Renal pelvis (tissue), 4 donors: Measurements from ENCODE around the gene VAMP7. TPM values are rescaled to one million over a fixed set of nuclear protein-coding genes. Genes with fewer than 3 reads are reported as not detected.
"Not testable (repeated sequence)": the region's sequence is repeated elsewhere in the genome, so short reads cannot be mapped to it uniquely, and the experiment has no call there.

ENCODE experiments used
- DNase-seq: peaks from one replicate; pipeline ENCODE4 v3.0.0-alpha.2; 2013
- polyA plus RNA-seq, 3 donors: library from polyadenylated mRNA; unstranded; fragments of 120-200 nt; gene quantifications; one replicate each; pipeline ENCODE4 v1.2.1, GENCODE V29; 2013; ENCODE audit not compliant: insufficient read length in 3 of 3

VAMP7 gene
- polyA plus RNA-seq, 3 donors: 40.5 to 43.2 (median 42.2) TPM

- no peak for DNase-seq
Observed at GRCh38 chrX:155891446-155892210, 10.5 kb downstream of the VAMP7 start.

- no peak for DNase-seq
Observed at GRCh38 chrX:155893521-155893920, 12.4 kb downstream of the VAMP7 start.

- DNase-seq: no peak
Observed at GRCh38 chrX:155896512-155896911, 15.4 kb downstream of the VAMP7 start.

GRCh38 chrX:155899366-155899765, 18.2 kb downstream of the VAMP7 start:
- DNase-seq: no peak

- DNase-seq: no peak
Observed at GRCh38 chrX:155900765-155901164, 19.6 kb downstream of the VAMP7 start.

GRCh38 chrX:155907661-155908060, 26.5 kb downstream of the VAMP7 start:
- not testable (repeated sequence) for DNase-seq

- no peak for DNase-seq
Observed at GRCh38 chrX:155923200-155923599, 42.1 kb downstream of the VAMP7 start.

- not testable (repeated sequence) for DNase-seq
Observed at GRCh38 chrX:155930852-155931618, 49.9 kb downstream of the VAMP7 start.

- DNase-seq: no peak
Observed at GRCh38 chrX:155938132-155938531, 57.0 kb downstream of the VAMP7 start.

GRCh38 chrX:155949098-155949497, 68.0 kb downstream of the VAMP7 start:
- DNase-seq: no peak

- no peak for DNase-seq
Observed at GRCh38 chrX:155951237-155951789, 70.2 kb downstream of the VAMP7 start.

- no peak for DNase-seq
Observed at GRCh38 chrX:155953055-155953454, 71.9 kb downstream of the VAMP7 start.

GRCh38 chrX:155954793-155955192, 73.6 kb downstream of the VAMP7 start:
- no peak for DNase-seq

- no peak for DNase-seq
Observed at GRCh38 chrX:155956099-155956498, 75.0 kb downstream of the VAMP7 start.

GRCh38 chrX:155956649-155957048, 75.5 kb downstream of the VAMP7 start:
- DNase-seq: peak; percentile 16

GRCh38 chrX:155957843-155958242, 76.7 kb downstream of the VAMP7 start:
- DNase-seq: no peak

- no peak for DNase-seq
Observed at GRCh38 chrX:155959018-155959587, 78.0 kb downstream of the VAMP7 start.

- no peak for DNase-seq
Observed at GRCh38 chrX:155962906-155963305, 81.8 kb downstream of the VAMP7 start.

GRCh38 chrX:155966876-155967275, 85.7 kb downstream of the VAMP7 start:
- DNase-seq: no peak

- no peak for DNase-seq
Observed at GRCh38 chrX:155967653-155968325, 86.6 kb downstream of the VAMP7 start.

- no peak for DNase-seq
Observed at GRCh38 chrX:155968326-155968661, 87.1 kb downstream of the VAMP7 start.

GRCh38 chrX:155968791-155969190, 87.6 kb downstream of the VAMP7 start:
- DNase-seq: no peak
